ENCODE measurements around the gene MYO3B.

DNA sequence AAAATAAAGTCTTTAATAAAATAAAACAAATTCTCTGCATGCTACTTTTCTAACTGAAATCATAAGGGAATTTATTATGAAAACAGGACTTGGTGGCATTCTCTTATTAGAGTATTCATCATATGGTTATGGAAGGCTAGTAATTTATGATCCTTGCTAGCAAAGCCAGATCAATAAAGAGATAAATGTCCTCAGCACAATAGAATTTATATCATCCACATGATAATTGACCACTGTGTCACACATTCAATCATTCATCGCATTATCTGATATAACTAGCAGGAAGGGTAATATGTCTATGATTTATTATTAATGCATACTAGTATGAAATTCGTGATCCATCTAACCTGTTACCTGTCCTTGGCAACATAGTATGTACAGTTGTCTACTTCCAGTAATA is 175.8 kb downstream of the MYO3B start:
- TF ChIP-seq, protein P1, sequence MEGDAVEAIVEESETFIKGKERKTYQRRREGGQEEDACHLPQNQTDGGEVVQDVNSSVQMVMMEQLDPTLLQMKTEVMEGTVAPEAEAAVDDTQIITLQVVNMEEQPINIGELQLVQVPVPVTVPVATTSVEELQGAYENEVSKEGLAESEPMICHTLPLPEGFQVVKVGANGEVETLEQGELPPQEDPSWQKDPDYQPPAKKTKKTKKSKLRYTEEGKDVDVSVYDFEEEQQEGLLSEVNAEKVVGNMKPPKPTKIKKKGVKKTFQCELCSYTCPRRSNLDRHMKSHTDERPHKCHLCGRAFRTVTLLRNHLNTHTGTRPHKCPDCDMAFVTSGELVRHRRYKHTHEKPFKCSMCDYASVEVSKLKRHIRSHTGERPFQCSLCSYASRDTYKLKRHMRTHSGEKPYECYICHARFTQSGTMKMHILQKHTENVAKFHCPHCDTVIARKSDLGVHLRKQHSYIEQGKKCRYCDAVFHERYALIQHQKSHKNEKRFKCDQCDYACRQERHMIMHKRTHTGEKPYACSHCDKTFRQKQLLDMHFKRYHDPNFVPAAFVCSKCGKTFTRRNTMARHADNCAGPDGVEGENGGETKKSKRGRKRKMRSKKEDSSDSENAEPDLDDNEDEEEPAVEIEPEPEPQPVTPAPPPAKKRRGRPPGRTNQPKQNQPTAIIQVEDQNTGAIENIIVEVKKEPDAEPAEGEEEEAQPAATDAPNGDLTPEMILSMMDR (IDR thresholded peaks at IDR 0.05), result no peak
- no peak for TF ChIP-seq ZFX (IDR thresholded peaks at IDR 0.05; ENCODE audit: borderline replicate concordance)
